Subcutaneous adipose tissue (tissue), 4 donors: ENCODE results near the gene HNRNPL. TPM values are rescaled to one million over a fixed set of nuclear protein-coding genes. Genes with fewer than 3 reads are reported as not detected.

Experiments
- total RNA-seq, 4 donors: library from RNA; depleted of rRNA; stranded (reverse); fragments of >200 nt; gene quantifications; one replicate each; pipeline ENCODE4 v1.1.0, GENCODE V29; 2016
- TF ChIP-seq, protein P1 (sequence below): fragments of 450-650 bp; IDR thresholded peaks from one replicate; pipeline ENCODE4 v1.5.1; 2016; ENCODE audit warnings: low read depth, mild to moderate bottlenecking, control low read depth, antibody characterized with exemption, moderate library complexity

HNRNPL gene
- total RNA-seq, 4 donors from 2014 or later = 109 to 161 (median 141) TPM

DNA sequence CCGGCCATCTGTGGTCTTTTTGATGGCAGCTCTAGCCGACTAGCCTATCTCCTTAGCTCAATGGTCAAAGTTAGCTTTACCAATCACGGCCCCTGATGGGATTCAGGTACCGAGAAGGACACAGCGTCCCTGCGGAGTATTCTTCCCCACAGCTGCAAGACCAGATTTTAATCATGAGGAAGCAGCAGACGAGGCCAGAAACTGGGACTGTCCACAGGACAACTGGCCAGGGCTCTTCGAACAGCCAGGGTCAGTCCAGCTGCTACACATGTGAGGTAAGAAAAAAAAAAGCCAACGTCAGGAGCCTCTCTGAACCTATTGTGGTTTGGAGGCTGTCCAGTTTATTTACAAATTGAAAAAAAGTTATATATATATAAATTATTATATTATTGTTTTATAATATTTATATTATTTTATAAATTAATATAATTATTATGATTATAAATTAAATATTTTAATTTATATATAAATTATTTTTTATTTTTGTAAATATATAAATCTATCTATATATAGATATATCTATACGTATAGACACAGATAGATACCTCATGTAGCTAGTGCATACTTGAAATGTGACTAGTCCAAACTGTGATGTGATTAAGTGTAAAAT is 17.5 kb upstream of the HNRNPL start:
- TF ChIP-seq, protein P1, sequence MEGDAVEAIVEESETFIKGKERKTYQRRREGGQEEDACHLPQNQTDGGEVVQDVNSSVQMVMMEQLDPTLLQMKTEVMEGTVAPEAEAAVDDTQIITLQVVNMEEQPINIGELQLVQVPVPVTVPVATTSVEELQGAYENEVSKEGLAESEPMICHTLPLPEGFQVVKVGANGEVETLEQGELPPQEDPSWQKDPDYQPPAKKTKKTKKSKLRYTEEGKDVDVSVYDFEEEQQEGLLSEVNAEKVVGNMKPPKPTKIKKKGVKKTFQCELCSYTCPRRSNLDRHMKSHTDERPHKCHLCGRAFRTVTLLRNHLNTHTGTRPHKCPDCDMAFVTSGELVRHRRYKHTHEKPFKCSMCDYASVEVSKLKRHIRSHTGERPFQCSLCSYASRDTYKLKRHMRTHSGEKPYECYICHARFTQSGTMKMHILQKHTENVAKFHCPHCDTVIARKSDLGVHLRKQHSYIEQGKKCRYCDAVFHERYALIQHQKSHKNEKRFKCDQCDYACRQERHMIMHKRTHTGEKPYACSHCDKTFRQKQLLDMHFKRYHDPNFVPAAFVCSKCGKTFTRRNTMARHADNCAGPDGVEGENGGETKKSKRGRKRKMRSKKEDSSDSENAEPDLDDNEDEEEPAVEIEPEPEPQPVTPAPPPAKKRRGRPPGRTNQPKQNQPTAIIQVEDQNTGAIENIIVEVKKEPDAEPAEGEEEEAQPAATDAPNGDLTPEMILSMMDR = no peak

DNA sequence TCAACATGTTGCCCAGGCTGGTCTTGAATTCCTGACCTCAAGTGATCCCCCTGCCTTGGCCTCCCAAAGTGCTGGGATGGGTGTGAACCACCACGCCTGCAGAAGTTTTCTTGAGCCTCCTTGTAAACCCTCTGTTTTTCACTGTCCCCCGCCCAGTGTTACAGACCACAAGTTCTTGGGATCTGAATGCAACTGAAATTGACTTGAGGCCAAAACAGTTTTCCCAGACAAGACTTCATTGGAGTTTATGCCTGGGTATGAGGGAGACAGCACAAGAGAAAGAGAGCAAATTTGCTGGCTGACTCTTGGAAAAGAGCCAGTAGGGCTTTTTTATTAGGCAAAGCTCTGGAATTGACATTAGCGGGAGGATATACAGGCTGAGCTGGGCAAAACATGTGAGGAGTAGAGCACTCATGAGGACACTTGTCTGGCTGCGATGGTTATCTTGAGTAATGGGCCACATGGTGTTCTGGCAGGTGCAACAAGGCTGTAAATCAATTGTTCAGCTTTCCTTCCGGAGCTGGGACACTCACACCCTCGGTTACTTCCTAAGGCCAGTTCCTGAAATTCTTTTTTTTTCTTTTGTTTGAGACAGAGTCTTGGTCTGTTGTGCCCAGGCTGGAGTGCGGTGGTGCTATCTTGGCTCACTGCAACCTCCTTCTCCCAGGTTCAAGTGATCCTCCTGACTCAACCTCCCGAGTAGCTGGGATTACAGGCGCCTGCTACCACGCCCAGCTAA is 12.7 kb upstream of the HNRNPL start:
- TF ChIP-seq, protein P1 = no peak

DNA sequence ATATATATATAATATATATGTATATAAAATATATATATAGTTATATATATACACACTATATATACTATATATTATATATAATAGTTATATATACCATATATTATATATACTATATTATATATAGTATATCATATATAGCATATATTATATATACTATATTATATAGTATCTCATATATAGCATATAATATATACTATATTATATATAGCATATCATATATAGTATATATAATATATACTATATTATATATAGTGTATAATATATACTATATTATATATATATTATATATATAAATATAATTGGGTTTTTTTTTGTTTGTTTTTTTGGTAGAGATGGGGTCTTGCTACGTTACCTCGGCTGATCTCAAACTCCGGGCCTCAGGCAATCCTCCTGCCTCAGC is 11.6 kb upstream of the HNRNPL start:
- TF ChIP-seq, protein P1 = no peak

DNA sequence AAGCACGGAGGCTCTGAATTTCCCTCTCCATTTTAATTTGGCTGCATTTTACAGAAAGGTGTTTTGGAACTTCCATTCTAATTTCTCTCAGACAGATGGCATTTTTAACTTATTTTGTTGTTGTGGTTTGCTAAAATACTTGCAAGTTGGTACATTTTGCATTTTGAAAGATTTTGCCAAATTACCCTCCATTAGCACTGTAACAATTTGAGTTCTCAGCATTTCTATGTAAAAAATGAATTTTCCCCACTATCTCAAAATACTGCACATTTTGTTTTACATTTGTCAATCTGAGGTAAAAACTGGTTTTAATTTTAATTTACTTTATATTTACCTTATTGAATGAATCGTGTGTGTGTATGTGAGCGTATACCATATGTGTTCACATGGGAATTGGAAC is 7.0 kb upstream of the HNRNPL start:
- TF ChIP-seq, protein P1 = no peak

DNA sequence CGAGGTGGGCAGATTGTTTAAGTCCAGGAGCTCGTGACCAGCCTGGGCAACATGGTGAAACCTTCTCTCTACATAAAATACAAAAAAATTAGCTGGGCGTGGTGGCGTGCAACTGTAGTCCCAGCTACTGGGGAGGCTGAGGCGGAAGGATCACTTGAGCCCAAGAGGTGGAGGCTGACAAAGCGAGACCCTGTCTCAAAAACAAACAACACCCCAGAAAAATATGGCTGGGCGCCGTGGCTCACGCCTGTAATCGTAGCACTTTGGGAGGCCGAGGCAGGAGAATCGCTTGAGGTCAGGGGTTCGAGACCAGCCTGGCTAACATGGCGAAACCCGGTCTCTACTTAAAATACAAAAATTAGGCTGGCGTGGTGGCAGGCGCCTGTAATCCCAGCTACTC is 3.4 kb upstream of the HNRNPL start:
- TF ChIP-seq, protein P1 = no peak

DNA sequence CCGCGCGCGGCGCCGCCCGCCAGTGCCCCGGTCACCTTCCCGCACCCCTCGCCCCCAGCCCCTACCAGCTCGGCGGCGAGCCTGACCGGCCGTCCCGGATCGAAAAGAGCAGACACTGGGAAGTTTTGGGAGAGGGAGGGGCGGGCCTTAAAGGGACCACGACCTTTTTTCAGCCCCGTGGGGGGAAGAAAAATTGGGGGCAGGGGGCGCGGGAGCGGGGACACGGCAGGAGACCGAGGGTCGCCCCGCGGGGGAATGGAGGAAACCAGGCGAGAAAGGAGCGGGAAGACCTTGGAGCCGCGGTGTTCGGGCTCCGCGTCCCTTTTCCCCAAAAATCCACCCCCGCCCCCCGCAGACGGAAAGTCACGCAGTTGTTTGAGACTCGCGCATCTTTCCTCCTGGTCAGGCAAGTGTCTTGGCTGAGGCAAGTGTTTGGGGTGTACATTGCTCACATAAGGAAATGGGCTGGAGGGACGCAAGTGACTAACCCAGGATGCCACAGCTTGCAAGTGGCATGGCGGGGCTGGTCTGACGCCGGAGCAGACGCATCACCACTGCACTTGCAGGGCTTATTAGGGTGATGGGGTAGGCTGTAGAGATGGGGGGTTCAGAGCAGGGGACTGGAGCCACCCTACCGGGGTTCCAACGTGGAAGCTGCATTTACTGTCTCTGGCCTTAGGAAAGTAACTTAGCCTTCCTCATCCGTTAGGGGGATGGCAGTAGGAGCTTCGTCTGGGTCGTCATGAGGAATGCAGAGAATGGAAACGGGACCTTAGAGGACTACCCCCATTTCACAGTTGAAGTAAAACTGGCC is 2.7 kb upstream of the HNRNPL start:
- TF ChIP-seq, protein P1 = no peak

DNA sequence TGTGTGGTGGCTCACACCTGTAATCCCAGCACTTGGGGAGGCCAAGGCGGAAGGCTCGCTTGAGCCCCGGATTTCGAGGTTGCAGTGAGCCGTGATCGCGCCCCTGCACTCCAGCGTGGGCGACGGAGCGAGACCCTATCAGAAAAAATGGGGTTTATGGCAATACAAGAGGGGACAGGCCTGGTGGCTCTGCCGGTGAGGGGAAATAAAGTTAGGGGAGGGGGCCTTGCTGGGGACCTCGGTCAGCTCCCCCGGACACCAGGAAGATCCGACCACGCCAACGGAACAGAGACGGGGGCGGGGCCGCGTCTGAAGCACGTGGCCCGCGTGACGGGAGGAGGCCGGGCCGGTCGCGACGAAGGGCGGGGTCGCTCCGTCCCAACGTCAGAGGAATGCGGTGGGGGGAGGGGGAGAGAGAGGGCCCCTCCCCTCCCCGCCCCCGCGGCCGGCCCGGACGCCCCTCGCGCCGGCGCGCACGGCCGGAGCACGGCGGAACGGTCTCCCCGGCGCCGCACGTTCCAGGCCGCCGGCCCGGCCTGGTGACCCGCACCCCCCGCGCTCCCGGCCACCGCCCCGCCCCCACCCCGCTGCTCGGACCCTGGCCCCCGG is 1.9 kb upstream of the HNRNPL start:
- TF ChIP-seq, protein P1 = no peak
